ENCODE measurements around the gene TMEM80. TPM values are rescaled to one million over a fixed set of nuclear protein-coding genes. Genes with fewer than 3 reads are reported as not detected.

The TMEM80 gene
- total RNA-seq, 1 experiment from 2014 or later = 10.8 TPM

GRCh38 chr11:724049-724777 is 28.6 kb downstream of the TMEM80 start:
- ATAC-seq (no peak), DNase-seq (no peak)
- Histone ChIP-seq H3K4me1 (ENCODE audit: insufficient read depth, low read length) (peaks cover 17% of the 10 kb centered on the region), H3K9me3 (ENCODE audit: low read length) (no peaks in the 10 kb centered on the region), H3F3A (ENCODE audit: low read length, unreplicated experiment) (peaks cover 8% of the 10 kb centered on the region), H3K4me2 (ENCODE audit: low read length) (no peak overlapping the region), H3K36me3 (ENCODE audit: low read depth, low read length) (peaks cover 9% of the 10 kb centered on the region), H2AFZ (ENCODE audit: low read length) (no peak overlapping the region), H3K4me3 (ENCODE audit: low read length) (no peak overlapping the region), H3K27ac (ENCODE audit: low read length) (no peak overlapping the region), H3K9me2 (replicated peaks; ENCODE audit: low read length) (no peaks in the 10 kb centered on the region), H3K9ac (ENCODE audit: low read length) (no peak overlapping the region), H4K20me1 (ENCODE audit: low read length) (no peaks in the 10 kb centered on the region), H3K27me3 (ENCODE audit: low read length) (no peaks in the 10 kb centered on the region), H3K79me2 (ENCODE audit: low read length) (no peaks in the 10 kb centered on the region)
- CTCF ChIA-PET = no interaction called here
- no peak for TF ChIP-seq CTCF (conservative IDR thresholded peaks at IDR 0.05; ENCODE audit: low read depth, low read length)
- no peak for TF ChIP-seq EZH2 (IDR thresholded peaks at IDR 0.05; ENCODE audit: low read length, unreplicated experiment)
- TF ChIP-seq EZH2phosphoT487 (IDR thresholded peaks at IDR 0.05; ENCODE audit: borderline replicate concordance, low read length) = no peak
- BruUV-seq (replicated peaks) = no TSS peak
- POLR2A ChIA-PET (ENCODE audit: unreplicated experiment) = no interaction called here
- intact Hi-C loops (cut with micrococcal nuclease) = no loop called here

- H3K9me2 ChIP-seq (replicated peaks; ENCODE audit: low read length) = no peaks in the 10 kb centered on the region
- H3K4me3 ChIP-seq (ENCODE audit: low read length) = no peak overlapping the region
- CTCF ChIA-PET = no interaction called here
- no peak overlapping the region for H3K9ac ChIP-seq (ENCODE audit: low read length)
- H4K20me1 ChIP-seq (ENCODE audit: low read length) = no peaks in the 10 kb centered on the region
- H3K4me2 ChIP-seq (ENCODE audit: low read length) = no peak overlapping the region
- H3F3A ChIP-seq (ENCODE audit: low read length, unreplicated experiment) = peaks cover 8% of the 10 kb centered on the region
- no peaks in the 10 kb centered on the region for H3K79me2 ChIP-seq (ENCODE audit: low read length)
- POLR2A ChIA-PET (ENCODE audit: unreplicated experiment) = no interaction called here
- BruUV-seq (replicated peaks) = no TSS peak
- no peak overlapping the region for H3K27ac ChIP-seq (ENCODE audit: low read length)
- no peak overlapping the region for H2AFZ ChIP-seq (ENCODE audit: low read length)
- no peak for DNase-seq
- intact Hi-C loops (cut with micrococcal nuclease) = no loop called here
- ATAC-seq = no peak
- H3K27me3 ChIP-seq (ENCODE audit: low read length) = no peaks in the 10 kb centered on the region
- no peaks in the 10 kb centered on the region for H3K9me3 ChIP-seq (ENCODE audit: low read length)
- TF ChIP-seq CTCF (conservative IDR thresholded peaks at IDR 0.05; ENCODE audit: low read depth, low read length) = no peak
- no peak for TF ChIP-seq EZH2phosphoT487 (IDR thresholded peaks at IDR 0.05; ENCODE audit: borderline replicate concordance, low read length)
- no peak for TF ChIP-seq EZH2 (IDR thresholded peaks at IDR 0.05; ENCODE audit: low read length, unreplicated experiment)
- peaks cover 17% of the 10 kb centered on the region for H3K4me1 ChIP-seq (ENCODE audit: insufficient read depth, low read length)
- H3K36me3 ChIP-seq (ENCODE audit: low read depth, low read length) = peaks cover 9% of the 10 kb centered on the region
These were observed 29.3 kb downstream of the TMEM80 start for GRCh38 chr11:724778-725386.

Measured in PC-3 (cell line).